HG03469 (cell line): ENCODE data around the gene PDCL2.
A peak's percentile ranks its signal among the peaks of the same experiment; 100 is the strongest.
"Not testable (repeated sequence)": the region's sequence is repeated elsewhere in the genome, so short reads cannot be mapped to it uniquely, and the experiment has no call there.

Experiments used
- ATAC-seq: cut with Tn5 transposase; IDR thresholded peaks from one replicate; pipeline ENCODE4 v1.9.1; 2021; ENCODE audit warnings: mild to moderate bottlenecking, moderate library complexity, moderate number of reproducible peaks; ENCODE audit not compliant: unreplicated experiment

PDCL2 gene

GRCh38 chr4:55598641-55599040 is 6.6 kb upstream of the PDCL2 start:
- ATAC-seq, result no peak

DNA sequence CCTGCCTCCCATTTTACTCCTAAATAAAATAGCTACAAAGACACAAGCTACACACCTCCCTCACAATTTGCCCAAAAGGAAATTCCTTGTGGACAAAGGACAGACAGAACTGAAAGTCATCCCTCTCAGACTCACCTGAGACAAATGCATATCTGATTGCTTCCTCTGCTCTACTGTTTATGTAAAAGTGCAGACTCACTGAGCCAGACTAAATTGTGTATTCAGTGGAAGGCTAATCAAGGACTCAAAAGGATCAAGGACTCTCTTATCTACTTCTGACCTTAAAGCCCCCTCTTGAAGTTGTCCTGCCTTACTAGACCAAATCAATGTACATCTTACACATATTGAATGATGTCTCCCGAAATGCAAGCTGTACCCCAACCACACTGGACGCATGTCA is 3.9 kb downstream of the PDCL2 start:
- no peak for ATAC-seq

DNA sequence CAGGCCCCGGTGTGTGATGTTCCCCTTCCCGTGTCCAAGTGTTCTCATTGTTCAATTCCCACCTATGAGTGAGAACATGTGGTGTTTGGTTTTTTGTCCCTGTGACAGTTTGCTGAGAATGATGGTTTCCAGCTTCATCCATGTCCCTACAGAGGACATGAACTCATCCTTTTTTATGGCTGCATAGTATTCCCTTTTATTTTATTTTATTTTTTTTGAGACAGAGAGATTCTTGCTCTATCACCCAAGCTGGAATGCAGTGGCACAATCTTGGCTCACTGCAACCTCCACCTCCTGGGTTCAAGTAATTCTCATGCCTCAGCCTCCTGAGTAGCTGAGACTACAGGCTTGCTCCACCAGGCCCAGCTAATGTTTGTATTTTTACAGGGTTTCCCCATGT is 9.3 kb downstream of the PDCL2 start:
- not testable (repeated sequence) for ATAC-seq

DNA sequence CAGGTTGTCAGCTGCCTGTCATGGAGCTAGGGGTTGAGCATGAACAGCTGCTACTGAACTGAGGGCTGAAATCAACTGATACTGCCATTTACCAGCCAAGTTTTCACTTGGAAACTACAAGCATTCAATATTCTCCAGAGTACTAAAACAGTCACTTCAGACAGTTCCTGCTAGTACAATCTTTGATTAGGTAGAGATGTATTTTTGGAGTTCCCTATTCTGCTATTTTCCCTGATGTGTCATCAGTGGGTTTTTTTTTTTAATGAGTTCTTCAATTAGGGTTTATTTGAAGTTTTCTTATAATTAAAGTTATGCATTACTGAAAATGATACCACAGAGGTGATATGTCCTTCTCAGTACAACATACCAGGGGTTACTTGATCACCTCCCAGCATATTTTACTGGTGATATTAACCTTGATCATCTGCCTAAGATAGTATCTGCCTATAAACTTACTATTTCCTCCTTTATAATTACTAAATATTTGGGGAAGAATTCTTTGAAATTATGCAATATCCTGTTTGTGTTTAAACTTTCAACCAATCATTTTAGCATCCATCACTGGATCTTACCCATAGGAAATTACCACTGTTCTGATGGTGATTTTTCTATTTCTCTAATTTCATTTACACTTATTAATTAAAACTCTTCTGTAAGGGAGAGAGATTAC is 13.6 kb downstream of the PDCL2 start:
- ATAC-seq, result no peak

- no peak for ATAC-seq
Observed at GRCh38 chr4:55575513-55575912, 16.5 kb downstream of the PDCL2 start.

DNA sequence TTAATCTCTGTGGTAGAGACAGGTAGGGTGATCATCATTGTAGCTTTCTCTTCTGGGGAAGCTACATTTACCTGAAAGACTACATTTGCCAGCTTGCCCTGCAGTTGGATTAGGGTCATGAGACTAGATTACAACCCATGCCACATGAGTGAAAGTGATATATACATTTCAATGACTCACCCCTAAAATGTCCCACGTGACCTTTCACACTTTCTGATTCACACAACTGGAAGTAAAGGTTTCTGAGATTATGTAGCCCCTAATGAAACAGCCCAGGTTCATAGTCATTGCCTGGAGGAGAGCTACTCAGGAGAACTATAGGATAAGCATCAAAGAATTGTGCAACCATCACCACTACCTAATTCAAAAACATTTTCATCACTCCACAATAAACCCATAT is 17.8 kb downstream of the PDCL2 start:
- ATAC-seq, result no peak

GRCh38 chr4:55571806-55572205 is 20.2 kb downstream of the PDCL2 start:
- no peak for ATAC-seq

GRCh38 chr4:55568905-55569504 is 23.0 kb downstream of the PDCL2 start:
- ATAC-seq, result peak; percentile 75

DNA sequence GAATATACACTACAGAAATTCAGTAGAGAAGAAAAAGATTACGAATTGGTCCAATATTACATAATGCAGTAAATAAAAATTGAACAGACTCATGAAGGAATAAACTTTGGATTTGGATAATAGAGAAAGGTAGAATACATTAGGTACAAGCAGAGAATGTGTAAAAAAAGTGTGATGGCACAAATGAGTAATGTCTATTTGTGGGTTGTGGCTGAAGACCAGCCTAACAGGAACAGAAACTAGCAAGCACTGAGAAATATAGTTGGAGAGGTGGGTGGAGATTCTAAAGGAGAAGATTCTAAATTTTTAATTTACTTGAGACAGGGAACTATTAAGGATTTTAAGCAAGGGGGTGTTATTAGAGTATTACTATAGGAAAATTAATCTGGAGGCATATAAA is 30.2 kb downstream of the PDCL2 start:
- ATAC-seq, result peak; percentile 100

DNA sequence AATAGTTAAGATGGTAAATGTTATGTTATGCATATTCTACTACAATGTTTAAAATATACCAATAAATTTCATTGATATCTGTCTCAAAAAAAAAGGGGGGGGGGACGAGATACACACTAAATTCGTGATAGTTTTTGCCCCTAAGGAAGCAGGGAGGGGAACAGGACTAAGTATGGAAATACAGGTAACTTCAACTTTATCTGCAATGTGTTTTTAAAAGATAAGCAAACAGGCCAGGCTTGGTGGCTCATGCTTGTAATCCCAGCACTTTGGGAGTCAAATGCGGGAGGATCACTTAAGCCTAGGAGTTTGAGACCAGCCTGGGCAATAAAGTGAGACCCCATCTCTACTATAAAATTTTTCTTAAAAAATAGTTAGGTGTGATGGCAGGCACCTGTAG is 31.9 kb downstream of the PDCL2 start:
- ATAC-seq, result no peak

- no peak for ATAC-seq
Observed at GRCh38 chr4:55554453-55555030, 37.5 kb downstream of the PDCL2 start.

DNA sequence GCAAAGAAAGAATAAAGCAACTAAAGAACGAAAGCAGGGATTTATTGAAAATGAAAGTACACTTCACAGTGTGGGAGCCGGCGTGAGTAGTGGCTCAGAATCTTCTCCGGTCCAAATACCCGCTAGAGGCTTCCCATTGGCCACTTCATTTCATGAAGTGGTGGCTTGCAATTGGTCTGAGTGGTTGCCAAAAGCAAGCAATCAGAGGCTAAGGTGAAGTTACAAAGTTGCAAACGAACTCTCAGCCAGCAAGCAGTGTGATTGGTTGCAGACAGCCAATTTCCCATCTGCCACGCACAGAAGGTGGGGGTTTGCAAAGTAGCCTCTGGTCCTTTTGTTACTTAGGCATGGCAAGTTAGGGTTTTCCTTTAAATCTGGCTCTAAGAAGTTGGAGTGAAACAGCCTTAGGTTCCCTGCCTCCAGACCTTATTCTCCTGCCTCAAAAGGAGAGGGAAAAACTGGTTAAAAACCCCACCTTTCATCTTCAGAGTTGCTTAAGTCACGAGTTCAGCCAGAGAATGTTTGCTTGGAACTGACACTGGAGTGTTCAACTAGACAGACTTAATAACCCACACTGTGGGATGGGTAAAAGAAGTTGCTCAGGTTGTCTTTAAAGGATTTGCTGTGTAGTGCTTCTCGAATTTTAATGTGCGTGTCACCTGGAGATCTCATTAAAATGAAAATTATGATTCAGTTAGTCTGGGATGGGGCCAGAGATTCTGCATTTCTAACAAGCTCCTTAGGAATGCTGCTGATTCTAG is 38.4 kb downstream of the PDCL2 start:
- no peak for ATAC-seq

GRCh38 chr4:55551964-55552363 is 40.1 kb downstream of the PDCL2 start:
- ATAC-seq, result not testable (repeated sequence)

- no peak for ATAC-seq
Observed at GRCh38 chr4:55549888-55550287, 42.2 kb downstream of the PDCL2 start.

DNA sequence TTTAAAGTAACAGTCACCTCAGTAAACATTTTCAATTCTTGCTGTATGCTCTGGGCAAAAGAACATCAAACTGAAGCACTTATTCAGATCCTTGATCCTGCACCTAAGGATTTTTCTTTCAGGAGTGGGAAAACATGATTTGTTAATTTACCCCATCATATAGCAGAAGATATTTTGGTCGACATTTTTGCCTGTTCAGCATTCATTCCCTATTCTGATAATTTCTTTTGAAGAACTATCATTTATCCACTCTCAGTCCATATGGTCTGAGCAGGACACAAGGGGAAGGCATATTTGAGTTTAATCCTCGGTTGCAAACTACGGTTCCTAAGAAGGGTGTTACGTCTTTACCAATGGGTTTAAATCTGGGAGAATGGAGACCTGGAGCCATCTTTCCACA is 44.1 kb downstream of the PDCL2 start:
- no peak for ATAC-seq

DNA sequence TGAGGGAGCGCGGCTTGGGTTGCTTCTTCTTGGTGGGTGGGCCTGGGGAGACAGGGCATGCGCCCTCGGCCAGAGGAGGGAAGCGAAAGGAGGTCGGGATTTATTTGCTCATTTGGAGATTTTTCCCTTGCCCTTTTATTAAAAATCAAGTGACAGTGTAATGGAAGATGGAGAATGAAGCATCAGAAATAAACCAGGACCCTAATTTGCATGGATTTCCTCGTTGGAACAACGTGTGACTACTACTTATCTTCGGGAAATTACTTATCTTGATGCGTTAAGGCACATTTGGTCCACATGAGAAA is 44.6 kb downstream of the PDCL2 start:
- no peak for ATAC-seq

DNA sequence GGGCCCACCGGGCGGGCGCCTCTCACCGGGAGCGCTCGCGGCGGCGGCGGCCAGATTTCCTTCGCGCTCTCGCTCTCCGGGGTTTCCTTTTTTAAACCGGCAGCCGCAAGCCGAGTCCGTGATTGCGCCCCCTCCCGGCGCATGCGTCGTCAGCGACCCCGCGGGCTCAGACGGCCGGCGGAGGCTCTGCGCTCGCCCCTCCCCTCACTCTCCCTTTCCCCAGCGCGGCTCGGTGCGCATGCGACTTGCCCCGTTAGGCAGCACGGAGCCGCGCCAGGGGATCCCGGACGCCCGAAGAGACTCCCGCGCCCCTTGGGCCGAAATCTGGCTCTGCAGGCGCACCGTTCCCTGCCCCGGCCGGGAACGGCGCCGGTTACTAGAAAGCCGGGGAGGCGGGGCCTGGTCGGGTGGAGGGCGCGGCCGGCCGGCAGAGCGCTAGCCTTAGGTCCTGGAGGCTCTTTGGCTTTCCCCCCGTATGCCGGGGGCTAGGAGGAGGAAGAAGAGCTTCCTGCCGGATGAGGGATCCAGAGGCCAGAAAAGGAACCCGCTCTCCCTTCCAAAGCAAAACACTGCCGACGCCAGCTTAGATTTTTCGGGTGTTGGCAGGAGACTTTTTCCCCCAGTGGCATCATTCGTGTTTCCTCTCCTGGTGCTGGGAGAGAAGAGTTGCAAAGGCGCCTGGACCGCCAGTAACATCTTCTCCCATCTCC is 45.1 kb downstream of the PDCL2 start, which contains the start of gene CLOCK:
Gene CLOCK, minus strand, starts transcription at position 154 of the 710 bp plus-strand sequence. CDS start 64,124 bp downstream, outside the sequence.
- peak; percentile 67 for ATAC-seq

- ATAC-seq, result no peak
Observed at GRCh38 chr4:55546506-55546755, 45.6 kb downstream of the PDCL2 start.

DNA sequence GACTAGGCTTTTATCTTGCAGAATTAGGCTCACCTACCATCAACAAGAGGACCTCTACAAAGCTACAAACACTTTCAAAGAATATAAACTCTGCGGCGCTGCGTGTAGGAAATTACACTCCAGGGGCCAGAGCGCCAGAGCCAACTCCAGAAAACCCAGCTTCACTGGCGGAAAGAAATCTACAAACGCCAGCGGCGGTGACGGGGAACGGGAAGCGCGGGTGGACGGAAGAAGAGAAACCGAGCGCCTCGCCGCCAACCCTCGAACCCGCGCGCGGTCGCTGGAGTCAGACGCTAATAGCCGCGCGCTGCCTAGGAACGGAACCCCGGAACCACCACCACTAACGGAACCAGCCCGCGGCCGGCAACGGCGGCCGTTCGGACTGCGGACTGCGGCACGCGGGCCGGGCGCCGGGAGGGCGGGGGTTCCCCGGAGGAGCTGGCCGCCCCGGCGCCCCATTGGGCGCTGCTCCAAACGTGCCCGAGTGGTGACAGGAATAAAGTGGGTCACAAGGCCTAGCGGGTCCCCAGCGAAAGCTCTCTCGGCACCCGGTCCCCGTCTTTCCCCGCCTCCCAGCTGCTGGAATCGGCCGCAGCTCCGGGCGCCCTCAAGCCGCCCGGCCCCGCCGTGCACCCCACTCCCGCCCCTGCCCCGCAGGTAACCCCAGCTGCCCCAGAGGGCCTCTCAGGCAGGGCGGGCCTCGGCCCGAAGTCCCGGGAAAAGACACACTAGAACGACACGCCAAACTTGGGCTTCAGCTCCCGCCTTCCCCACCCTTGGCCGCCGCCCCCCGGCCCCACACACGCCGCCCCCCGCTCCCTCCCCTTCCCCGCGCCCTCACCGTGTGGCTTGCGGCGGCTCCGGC is 46.2 kb downstream of the PDCL2 start:
- ATAC-seq, result peak; percentile 28

DNA sequence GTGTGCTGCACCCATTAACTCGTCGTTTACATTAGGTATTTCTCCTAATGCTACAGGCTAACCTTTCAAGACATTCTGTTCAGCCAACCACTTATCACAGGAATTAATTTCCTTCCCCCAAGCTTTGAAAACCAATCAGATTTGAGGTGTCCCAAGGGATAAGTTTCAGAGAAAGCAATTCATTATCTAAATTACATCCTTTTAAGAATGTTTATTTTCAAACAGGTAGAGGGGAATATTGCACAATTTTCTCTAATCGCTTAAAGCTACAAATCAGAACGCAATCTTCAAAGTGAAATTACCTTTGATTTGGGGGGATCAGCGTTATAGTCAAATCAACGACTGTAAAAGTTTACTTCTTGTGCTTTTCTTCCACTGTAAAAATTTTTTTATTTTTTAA is 46.9 kb downstream of the PDCL2 start:
- ATAC-seq, result no peak

DNA sequence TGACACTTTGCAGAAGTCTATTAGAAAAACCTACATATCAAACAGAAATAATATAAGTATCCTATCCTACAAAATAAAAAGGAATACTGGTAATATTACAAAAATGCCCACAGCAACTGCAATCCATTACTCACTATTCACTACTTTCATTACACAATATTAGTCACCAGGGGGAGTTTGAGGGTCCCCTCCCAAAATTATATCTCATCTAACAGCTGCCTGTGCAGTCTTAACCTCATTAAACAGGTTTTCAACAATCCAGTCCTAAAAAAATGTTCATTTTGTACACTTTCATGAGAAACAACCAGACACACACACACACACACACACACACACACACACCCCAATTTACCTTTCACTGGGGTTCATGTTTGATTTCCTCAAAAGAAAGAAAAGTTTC is 48.2 kb downstream of the PDCL2 start:
- no peak for ATAC-seq
